ENCODE data around the gene GAK.
A peak's percentile ranks its signal among the peaks of the same experiment; 100 is the strongest.

GAK gene

GRCh38 chr4:878796-879728 is 53.1 kb downstream of the GAK start:
- Mint-ChIP-seq H3K27me3 (no peaks in the 10 kb centered on the region), H3K36me3 (peaks cover 50% of the 10 kb centered on the region), H3K27ac (peak overlapping the region; percentile 98), H3K9me3 (no peaks in the 10 kb centered on the region), H3K4me3 (peak overlapping the region; percentile 60), H3K4me1 (peaks cover 32% of the 10 kb centered on the region)
- peak; percentile 65 for DNase-seq
- CTCF ChIA-PET: interaction anchor here (1.1 to 1.8 kb wide), 3 partner anchors 12 to 137 kb away, joined by 3 to 7 read pairs (median 6); no protein-coding TSS in a partner anchor

GRCh38 chr4:877502-877901 is 54.6 kb downstream of the GAK start:
- H3K36me3 Mint-ChIP-seq: peaks cover 56% of the 10 kb centered on the region
- H3K27me3 Mint-ChIP-seq: no peaks in the 10 kb centered on the region
- DNase-seq: no peak
- H3K4me1 Mint-ChIP-seq: peaks cover 32% of the 10 kb centered on the region
- CTCF ChIA-PET: no interaction called here
- H3K9me3 Mint-ChIP-seq: no peaks in the 10 kb centered on the region
- no peak overlapping the region for H3K4me3 Mint-ChIP-seq
- H3K27ac Mint-ChIP-seq: peak overlapping the region; percentile 84

DNA sequence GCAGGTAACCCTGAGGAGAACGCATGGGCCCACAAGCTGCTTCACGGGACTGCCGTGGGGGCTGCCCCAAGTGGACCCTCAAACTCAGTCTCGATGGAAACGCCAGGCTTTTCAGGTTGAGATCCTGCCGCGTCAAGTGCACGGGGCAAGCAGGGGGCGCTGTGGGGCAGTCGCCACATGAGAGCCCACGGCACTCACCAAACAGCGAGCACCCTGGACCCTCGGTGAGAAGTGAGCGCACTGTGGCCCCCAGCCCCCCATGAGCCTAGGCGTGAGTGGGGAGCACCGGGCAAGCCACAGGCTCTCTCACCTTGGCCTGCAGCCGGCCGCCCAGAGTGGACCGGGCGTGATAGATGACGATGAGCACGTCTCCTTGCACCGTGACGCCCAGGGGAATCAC is 55.3 kb downstream of the GAK start:
- Mint-ChIP-seq H3K9me3 (no peaks in the 10 kb centered on the region), H3K36me3 (peaks cover 56% of the 10 kb centered on the region), H3K4me3 (no peak overlapping the region), H3K4me1 (peaks cover 32% of the 10 kb centered on the region), H3K27me3 (no peaks in the 10 kb centered on the region), H3K27ac (peak overlapping the region; percentile 84)
- CTCF ChIA-PET: no interaction called here
- DNase-seq: no peak

DNA sequence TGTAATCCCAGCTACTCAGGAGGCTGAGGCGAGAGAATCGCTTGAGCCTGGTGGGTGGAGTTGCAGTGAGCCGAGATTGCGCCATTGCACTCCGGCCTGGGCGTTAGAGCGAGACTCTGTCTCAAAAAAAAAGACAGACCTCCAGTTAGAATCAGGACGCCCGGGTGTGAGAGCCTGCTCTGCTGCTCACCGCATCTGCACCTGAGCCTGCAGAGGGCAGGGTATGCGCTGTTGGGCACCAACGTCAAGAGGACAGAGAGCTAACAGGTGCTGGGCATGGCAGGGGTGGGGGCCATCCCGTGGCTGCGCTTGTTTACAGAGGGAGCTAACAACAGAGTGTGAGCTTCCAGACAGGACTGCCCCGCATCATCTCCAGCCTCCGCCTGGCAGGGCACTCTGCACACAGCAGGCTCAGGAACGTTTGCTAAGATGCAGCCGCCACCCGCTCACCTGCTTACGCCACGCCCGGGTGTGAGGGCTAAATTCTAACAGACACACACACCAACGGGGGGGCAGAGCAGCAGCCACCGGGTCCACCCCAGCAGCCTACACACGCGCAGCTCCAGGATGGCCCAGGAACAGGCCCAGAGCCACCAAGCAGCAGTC is 56.2 kb downstream of the GAK start:
- CTCF ChIA-PET: no interaction called here
- peaks cover 59% of the 10 kb centered on the region for H3K36me3 Mint-ChIP-seq

GRCh38 chr4:874971-875817 is 56.9 kb downstream of the GAK start:
- peaks cover 62% of the 10 kb centered on the region for H3K36me3 Mint-ChIP-seq
- no peak for DNase-seq
- H3K4me1 Mint-ChIP-seq: peaks cover 28% of the 10 kb centered on the region
- H3K27me3 Mint-ChIP-seq: no peaks in the 10 kb centered on the region
- H3K27ac Mint-ChIP-seq: peak overlapping the region; percentile 8
- CTCF ChIA-PET: no interaction called here
- H3K4me3 Mint-ChIP-seq: no peak overlapping the region
- no peaks in the 10 kb centered on the region for H3K9me3 Mint-ChIP-seq

More for the DNA sequence above, 56.2 kb downstream of the GAK start:
- DNase-seq: no peak
- Mint-ChIP-seq H3K4me3 (no peak overlapping the region), H3K27me3 (no peaks in the 10 kb centered on the region), H3K4me1 (peaks cover 32% of the 10 kb centered on the region), H3K9me3 (no peaks in the 10 kb centered on the region), H3K27ac (no peak overlapping the region)

DNA sequence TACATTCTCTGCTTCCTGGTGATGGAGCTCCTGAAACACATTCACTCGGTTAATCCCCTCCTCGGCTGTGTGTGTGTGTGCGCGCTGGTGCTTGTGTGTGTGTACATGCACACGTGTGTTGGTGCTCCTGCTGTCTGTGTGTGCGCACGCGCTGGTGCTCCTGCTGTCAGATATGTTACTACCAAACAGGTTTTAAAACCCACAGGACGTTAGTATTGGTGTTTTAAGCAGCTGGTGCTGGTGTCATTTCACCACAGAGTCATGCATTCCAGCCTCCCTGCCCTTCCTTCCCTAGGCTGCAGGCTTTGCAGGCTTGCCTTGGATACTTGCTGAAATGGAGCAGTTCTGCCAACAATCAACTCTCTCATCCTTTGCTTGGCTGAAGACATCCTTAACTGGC is 58.1 kb downstream of the GAK start:
- H3K36me3 Mint-ChIP-seq: peaks cover 62% of the 10 kb centered on the region
- H3K4me1 Mint-ChIP-seq: peaks cover 17% of the 10 kb centered on the region
- no peak for DNase-seq
- peaks cover 7% of the 10 kb centered on the region for H3K9me3 Mint-ChIP-seq
- H3K27me3 Mint-ChIP-seq: no peaks in the 10 kb centered on the region
- no peak overlapping the region for H3K27ac Mint-ChIP-seq
- no peak overlapping the region for H3K4me3 Mint-ChIP-seq
- CTCF ChIA-PET: interaction anchor here (0.7 kb wide), 1 partner anchor 846 kb away, joined by 3 read pairs; no protein-coding TSS in a partner anchor

DNA sequence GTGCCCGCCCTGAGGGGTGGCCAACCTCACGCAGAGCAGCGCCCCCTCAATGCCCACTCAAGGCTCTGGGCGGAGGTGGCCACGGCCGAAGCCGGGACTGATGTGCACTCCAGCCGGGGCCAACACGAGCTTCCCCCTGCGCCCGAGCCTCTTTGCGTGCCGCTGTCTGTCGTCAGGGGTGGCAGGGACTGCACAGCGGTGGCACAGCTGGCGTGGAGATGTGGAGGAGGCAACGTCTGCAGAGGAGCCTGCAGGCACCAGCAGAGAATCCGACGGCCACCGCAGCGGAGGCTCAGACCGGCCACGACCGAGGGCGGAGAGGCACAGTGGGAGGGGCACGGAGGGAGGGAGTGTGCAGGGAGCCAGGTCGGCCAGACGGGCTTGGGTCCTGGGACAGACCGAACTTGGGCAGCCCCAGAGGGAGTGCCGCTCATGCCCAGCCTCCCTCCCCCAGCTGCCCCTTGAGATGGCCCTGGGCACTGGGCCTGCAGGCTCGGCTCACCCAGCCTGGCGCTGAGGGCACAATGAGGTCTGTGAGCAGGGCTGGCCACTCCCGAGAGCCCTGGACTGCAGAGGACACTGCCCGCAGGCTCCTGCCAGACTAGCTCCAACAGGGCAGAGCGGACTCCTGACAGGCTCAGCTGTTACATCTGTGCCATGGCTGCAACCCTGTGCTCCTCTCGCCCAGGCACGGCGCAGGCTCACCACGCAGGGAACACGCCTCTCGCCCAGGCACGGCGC is 59.7 kb downstream of the GAK start:
- H3K4me3 Mint-ChIP-seq: no peak overlapping the region
- peaks cover 60% of the 10 kb centered on the region for H3K36me3 Mint-ChIP-seq
- H3K9me3 Mint-ChIP-seq: peaks cover 9% of the 10 kb centered on the region
- no peaks in the 10 kb centered on the region for H3K27me3 Mint-ChIP-seq
- DNase-seq: no peak
- H3K27ac Mint-ChIP-seq: no peak overlapping the region
- peaks cover 4% of the 10 kb centered on the region for H3K4me1 Mint-ChIP-seq
- CTCF ChIA-PET: no interaction called here

DNA sequence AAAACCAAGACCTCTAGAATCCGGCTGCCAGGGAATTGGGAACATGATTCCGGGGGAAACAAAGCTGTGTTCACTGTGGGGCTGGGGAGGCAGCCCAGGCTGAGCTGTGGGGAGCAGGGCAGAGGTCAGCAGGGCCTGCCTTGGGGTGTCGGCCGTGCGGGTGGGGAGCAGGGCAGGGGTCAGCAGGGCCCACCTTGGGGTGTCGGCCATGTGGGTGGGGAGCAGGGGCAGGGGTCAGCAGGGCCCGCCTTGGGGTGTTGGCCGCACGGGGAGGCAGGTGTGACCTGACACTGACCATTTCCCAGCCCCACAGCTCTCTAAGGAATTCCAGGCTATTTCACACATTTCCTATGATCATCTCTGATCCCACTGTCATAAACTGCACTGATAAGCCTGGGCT is 60.6 kb downstream of the GAK start:
- Mint-ChIP-seq H3K9me3 (peaks cover 9% of the 10 kb centered on the region), H3K27me3 (no peaks in the 10 kb centered on the region), H3K36me3 (peaks cover 53% of the 10 kb centered on the region), H3K4me1 (no peaks in the 10 kb centered on the region), H3K27ac (no peak overlapping the region), H3K4me3 (no peak overlapping the region)
- DNase-seq: no peak
- CTCF ChIA-PET: no interaction called here

GRCh38 chr4:870951-871350 is 61.2 kb downstream of the GAK start:
- no peak for DNase-seq
- Mint-ChIP-seq H3K9me3 (peaks cover 9% of the 10 kb centered on the region), H3K4me3 (no peak overlapping the region), H3K36me3 (peaks cover 51% of the 10 kb centered on the region), H3K27me3 (no peaks in the 10 kb centered on the region), H3K4me1 (no peaks in the 10 kb centered on the region), H3K27ac (no peak overlapping the region)
- CTCF ChIA-PET: no interaction called here

DNA sequence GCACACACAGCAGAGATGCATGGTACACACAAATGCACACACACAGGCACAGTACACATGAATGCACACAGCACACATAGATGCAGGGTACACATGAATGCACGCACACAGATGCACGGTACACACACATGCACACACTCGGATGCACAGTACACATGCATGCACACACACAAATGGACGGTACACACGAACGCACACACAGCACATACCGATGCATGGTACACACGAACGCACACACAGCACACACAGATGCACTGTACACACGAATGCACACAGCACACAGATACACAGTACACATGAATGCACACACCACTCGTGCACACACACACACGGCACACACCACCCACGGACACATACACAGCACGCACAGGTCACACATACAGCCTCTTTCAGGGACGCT is 62.3 kb downstream of the GAK start:
- Mint-ChIP-seq H3K36me3 (peaks cover 50% of the 10 kb centered on the region), H3K4me1 (no peaks in the 10 kb centered on the region)

GRCh38 chr4:868421-868820 is 63.7 kb downstream of the GAK start:
- Mint-ChIP-seq H3K27ac (no peak overlapping the region), H3K36me3 (peaks cover 45% of the 10 kb centered on the region), H3K4me1 (no peaks in the 10 kb centered on the region), H3K4me3 (no peak overlapping the region), H3K9me3 (peaks cover 9% of the 10 kb centered on the region), H3K27me3 (no peaks in the 10 kb centered on the region)
- no peak for DNase-seq
- CTCF ChIA-PET: no interaction called here

More for the DNA sequence above, 62.3 kb downstream of the GAK start:
- peak overlapping the region; percentile 4 for H3K27ac Mint-ChIP-seq
- H3K4me3 Mint-ChIP-seq: no peak overlapping the region
- DNase-seq: no peak
- peaks cover 9% of the 10 kb centered on the region for H3K9me3 Mint-ChIP-seq
- no peaks in the 10 kb centered on the region for H3K27me3 Mint-ChIP-seq
- CTCF ChIA-PET: no interaction called here

- CTCF ChIA-PET: no interaction called here
- Mint-ChIP-seq H3K27ac (no peak overlapping the region), H3K27me3 (no peaks in the 10 kb centered on the region), H3K4me3 (no peak overlapping the region), H3K4me1 (no peaks in the 10 kb centered on the region), H3K36me3 (peaks cover 50% of the 10 kb centered on the region), H3K9me3 (peaks cover 9% of the 10 kb centered on the region)
- no peak for DNase-seq
Measured at GRCh38 chr4:867526-868250, 64.4 kb downstream of the GAK start.

DNA sequence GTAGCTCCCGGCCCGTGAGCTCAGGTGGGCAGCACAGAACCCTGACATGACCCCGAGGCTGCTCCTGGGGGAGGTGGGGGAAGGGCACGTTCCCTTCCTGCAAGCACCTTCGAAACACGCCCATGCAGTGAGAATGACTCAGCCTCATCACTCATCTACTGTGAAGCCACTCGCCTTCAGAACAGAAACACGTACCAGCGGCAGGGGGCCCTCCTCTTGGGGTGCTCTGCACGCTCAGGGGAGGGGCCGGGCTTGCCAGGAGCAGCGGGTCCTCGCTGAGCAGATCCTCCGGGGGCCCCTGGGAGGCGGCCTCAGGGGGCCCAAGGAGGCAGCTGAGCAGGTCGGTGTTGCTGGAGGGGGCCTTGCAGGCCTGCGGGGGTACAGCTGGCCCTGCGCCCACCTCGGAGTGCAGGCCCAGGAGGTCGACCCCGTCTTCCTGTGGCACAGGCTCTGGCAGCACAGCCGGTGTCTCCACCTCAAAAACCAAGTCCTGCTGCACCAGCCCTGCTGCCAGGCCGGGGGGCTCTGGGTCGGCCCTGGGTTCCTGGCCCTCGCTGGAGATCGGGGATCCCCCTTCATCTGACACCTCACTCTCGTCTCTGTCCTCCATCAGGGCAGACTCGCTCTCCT is 65.2 kb downstream of the GAK start:
- H3K27me3 Mint-ChIP-seq: no peaks in the 10 kb centered on the region
- peaks cover 9% of the 10 kb centered on the region for H3K9me3 Mint-ChIP-seq
- no peak overlapping the region for H3K27ac Mint-ChIP-seq
- no peak overlapping the region for H3K4me3 Mint-ChIP-seq
- CTCF ChIA-PET: no interaction called here
- H3K4me1 Mint-ChIP-seq: no peaks in the 10 kb centered on the region
- H3K36me3 Mint-ChIP-seq: peaks cover 51% of the 10 kb centered on the region
- no peak for DNase-seq
